GM19240 (cell line): ENCODE data around the gene TCP11L2.
"Not testable (repeated sequence)": the region's sequence is repeated elsewhere in the genome, so short reads cannot be mapped to it uniquely, and the experiment has no call there.

Source experiments
- DNase-seq: peaks from one replicate; pipeline ENCODE4 v3.0.0; 2011; ENCODE audit warnings: low spot score; ENCODE audit not compliant: insufficient read length

Gene TCP11L2

DNA sequence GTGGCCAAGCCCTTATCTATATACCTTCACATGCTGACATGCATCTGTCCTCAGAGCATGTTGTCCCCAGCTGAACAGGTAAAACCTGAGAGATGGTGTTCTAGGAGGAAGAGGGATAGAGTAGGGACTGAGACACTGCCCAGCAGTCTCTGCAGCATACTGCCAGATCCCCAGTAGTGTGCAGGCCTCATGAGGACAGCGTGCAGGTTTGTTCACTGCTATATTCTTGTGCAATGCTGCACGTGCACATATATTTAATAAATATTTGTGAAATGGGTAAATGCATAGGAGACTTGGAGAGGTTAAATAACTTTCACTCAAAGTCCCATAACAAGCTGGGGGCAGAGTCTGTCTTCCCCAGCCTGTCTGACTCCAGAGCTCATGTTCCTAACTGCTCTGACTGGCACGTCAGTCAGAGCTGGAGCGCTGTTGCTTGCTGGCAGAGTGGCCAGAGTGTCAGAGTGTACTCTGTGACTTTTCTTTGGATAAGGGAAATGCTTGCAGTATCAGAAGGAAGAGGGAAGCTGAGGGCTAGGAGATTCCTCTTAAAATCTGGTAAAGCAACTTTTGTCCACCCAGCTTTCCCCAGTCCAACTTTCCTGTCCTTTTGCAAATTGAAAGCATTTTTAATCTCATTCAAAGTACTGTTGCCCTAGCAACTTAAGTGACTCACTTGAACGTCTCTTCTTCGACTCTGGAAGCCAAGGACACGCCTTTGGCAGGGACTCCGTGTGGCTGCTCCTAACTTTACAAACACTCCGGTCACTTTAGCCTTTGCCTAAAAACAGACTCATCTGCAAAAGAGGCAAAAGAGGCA lies 40.1 kb downstream of the TCP11L2 start:
- DNase-seq = no peak

DNA sequence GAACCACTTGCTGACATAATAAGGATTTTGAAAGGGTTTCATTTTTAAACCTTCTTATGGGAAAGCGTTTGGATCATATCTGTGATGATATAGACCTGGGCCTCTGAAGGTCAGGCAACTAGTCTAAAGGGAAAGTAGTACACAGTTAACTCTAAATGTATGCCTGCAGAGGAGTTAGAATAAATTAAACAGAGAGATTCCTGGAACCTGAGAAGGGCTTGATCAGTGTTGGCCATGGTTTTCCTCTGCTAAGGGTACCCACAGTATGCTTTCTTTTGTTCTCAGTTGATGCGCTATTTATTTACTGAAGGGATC lies 40.6 kb downstream of the TCP11L2 start:
- no peak for DNase-seq

DNA sequence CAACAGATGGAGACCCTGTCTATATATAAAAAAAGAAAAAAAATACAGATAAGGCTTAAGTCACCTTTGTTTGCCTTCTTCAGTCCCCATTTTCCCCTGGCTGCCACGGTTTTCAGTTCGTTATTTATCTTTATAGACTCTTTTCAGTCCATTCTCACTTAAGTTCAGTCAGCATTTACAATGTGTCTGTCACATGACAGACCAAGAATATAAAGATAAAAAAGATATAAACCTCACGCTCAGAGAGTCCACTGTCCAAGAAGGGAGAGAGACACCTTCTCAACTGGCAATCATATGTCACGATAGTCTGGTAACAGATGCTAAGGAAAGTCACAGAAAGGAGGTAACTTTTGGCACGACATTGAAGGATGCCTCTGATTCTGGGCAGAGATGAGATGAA lies 41.6 kb downstream of the TCP11L2 start:
- no peak for DNase-seq

DNA sequence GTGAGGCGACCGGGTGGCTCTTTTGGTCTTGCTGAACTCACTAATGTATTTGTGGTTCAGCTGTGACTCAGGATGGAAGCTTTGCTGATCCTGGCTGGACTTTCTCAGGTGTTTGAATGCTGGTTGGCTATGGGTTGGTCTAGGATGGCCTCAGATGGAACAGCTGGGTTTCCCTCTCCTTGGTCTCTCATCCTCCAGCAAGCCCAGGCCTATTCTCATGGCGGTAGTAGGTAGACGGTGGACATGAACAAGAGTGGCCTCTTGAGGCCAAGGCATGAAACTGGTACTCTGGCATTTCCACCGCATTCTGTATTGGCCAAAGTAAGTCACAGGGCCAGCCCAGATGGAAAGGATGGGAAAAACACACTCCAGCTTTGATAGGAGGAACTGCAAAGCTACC lies 43.2 kb downstream of the TCP11L2 start:
- DNase-seq = no peak

DNA sequence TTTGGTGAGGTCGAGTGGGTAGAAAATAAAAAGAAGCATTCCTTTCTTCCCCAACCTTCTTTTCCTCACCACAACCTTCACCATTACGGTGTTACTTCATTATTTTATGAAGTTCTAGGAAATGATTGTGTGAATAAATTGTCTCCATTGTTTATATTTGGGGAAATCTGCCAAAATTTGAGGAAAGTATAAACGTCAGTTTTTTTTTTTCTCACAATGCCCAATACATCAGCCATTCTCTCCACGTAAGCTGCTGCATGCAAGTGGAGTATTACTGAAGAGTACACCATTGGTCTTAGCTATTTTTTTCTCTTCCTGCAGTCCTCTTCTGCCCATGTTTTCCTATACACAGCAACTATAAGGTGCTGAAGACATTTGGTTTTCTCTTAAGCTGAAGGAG lies 45.9 kb downstream of the TCP11L2 start:
- no peak for DNase-seq

DNA sequence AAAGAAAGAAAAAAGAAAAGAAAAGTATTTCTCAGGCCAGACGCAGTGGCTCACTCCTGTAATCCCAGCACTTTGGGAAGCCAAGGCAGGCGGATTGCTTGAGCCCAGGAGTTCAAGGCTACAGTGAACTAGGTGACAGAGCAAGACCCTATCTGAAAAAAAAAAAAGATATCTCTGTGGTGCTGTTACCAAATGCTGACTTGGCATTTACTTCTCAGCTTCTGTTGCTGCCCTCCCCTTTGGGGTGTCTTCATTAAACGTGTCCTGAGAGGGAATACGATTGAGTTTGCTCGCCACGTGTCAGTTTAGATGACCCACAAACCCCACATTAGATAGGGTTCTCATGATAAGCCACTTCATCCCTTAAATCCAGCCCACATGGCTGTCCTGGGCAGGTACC lies 50.6 kb downstream of the TCP11L2 start:
- DNase-seq = no peak

DNA sequence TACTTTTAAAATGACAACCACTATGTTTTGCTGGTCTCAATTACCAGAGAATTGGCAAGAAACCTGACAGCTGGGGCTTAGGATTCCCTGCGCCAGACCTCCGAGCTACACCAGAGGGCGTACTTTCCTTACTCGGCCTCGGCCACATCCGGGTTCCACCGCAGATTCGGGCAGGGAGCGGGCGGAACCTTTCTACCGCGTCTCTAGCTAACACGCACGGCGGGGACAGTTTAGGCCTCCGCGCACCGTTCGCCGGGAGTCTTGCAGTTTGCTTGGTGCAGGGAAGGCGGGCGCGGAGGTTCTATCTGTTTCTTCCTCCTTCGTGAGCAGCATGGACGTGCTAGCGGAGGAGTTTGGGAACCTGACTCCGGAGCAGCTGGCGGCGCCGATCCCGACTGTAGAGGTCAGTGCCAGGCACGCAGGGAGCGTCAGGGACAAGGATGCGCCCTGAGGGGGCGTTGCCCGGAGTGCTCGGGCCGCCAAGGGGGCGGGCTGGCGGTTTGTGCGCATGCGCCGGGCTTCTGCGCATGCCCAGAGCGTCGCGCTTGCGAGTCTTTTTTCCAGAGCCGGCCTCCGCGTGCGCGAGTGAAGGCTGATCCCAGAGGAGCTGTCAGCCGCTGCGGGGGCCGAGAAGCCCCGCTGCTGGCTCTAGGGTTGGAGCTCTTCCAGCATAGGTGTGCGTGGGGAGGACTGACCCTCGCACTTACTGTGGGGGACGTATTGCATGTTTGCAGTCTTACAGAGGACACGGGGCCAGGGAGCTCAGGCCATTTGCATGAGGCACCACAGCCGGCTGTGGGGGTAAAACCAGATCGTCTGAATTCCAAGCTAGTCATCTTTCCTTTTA lies 55.2 kb downstream of the TCP11L2 start, which contains the start of gene POLR3B:
TSS of gene POLR3B (plus strand) at position 200 of the 847 bp plus-strand sequence. CDS start at position 332, 132 bp downstream.
- DNase-seq = peak; percentile 86

DNA sequence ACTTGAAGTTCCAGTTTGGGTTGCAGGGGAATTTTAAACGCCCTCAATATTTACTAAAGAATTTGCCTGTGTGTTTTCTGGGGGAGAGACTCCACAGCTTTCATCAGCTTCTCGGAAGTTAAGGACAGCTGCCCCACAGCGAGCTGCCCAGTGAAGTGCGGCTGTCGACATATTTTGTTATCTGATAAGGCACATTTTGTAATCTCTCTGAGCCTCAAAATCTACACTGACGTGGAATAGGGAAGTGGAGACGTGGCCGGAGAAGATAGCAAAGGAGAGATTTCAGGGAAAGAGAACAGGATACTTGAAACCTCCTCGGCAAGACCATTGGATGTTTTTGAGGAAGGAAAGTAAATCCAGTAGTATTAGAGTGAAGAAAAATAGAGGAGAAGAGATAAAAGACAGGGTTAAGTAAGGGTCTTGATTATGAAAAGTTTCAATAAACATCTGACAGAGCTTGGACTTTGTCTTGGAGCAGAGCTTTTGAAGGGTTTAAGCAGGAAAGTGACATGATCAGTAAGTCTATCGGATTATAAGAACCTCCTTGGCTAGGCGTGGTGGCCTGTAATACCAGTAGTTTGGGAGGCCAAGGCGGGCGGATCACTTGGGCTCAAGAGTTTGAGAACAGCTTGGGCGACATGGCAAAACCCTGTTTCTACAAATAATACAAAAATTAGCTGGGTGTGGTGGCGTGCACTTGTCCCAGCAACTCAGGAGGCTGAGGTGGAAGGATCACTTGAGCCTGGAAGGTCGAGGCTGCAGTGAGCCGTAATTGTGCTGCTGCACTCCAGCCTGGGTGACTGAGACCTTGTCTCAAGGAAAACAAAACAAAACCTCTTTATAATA lies 56.1 kb downstream of the TCP11L2 start:
- no peak for DNase-seq

DNA sequence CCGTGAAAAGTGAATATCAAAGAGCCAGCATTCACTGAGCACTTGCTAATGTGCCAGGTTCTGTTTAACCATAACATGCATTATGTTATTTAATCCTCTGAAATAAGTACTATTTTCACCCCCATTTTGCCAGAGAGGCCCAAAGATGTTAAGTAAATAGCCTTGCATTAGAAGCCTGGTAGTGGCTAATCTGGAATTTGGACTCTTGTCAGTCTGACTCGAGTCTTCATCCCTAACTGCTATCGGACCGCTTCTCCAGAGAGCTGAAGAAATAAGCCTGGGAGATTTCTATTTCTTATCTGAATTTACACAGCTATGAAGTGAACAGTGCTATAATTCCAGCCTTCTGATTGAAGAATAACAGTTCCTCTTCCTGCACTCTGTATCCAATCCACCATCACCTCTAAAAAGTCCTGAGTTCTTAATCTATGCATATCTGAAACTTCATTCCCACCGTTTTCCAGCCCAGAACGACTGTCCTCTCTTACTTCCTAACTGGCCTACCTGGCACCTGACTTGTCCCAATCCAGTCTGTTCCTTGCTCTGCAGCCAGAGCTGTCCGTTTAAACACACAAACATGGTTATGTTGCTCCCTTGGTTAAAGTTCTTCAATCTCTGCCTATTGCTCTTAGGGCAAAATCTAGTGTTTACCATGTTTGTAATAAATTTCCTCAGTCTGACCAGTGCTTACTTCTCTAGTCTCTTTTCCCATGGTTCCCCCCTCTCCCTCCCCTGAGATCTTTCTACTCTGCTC lies 57.3 kb downstream of the TCP11L2 start:
- no peak for DNase-seq

DNA sequence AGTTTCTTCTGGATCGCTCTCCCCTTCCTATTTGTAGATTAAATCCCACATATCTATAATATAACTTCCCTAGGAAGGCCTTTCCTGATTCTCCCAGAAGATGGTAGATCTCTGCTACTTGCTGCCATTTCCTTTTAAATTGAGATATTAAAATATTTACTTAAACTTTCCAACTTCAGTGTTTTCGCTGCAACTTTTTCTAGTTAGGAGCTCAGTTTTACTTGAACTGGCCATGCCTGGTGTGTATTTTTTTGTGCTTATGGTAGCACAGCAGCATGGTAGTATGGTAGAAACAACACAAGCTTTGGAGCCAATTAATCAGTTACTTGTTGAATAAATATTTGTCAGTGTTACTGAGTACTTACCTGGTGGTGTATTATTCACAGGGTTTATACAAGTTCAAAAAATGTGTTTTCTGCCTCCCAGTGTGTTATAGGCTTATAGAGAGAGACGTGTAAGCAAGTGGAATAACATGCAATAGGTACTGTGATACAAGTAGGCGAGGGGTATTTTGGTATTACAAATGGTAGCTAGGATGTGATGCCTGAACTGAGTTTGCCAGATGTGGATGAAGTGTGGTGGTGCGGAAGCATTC lies 58.0 kb downstream of the TCP11L2 start:
- DNase-seq = no peak

DNA sequence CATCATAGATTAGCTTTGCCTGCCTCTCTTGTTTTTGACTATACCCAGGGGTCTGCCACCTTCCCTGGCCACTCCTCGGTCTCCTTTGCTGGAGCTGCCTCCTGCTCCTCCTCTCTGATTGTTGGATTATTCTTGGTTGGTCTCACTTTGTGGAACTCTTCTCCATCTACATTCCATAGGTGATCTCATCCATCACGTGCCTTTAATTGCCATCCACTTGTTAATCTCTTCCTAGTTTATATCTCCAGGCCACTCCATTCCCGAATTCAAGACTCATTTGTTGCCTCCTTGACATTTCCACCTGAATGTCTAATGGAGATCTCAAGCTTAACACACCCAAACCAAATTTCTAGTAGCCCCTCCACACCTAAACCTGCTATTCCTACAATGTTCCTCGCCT lies 60.4 kb downstream of the TCP11L2 start:
- DNase-seq = no peak

DNA sequence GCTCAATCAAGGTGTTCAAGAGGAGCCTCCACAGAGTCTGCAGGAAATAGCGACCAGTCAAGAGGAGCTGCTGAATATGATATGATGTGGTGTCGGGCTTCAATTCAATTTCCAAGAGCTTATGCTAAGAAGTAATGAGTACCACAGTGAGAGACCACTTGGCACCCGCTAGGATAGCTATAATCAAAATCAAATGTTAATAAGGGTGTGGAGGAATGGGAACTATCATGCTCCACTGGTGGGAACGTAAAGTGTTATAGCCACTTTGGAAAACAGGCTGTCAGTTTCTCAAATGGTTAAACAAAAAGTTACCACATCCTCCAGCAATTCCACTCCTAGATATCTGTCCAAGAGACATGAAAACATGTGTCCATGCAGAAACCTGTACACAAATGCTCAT lies 61.7 kb downstream of the TCP11L2 start:
- no peak for DNase-seq

DNA sequence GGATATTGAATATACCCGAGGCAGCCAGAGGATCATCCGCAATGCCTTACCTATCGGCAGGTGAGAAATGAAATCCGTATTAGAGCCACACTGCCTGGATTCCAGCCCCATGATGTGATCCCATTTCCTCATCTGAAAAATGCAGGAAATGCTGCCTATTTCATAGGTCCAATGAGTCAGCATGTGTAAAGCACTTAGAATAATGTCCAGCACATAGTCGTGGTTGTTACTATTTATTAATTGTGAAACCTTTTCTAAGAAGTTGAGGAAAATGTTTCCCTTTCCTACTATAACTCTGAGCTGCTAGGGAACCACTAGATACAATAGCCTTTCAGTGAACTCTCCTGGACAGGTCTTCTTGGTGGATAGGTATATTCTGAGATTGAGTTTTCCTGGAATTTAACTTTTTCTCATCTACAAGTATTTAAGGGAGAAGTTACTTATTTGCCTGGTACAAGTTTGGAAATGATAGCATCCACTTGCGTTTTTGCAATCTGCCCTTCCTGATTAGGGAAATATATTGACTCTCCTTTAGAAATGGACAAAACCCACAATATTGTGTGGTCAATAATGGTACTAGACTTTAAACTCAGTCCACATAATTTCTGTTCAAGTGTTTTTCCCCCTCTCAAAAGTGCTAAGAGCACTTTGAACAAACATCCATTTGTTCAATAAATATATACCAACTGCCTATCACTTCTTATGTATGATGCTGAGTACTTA lies 67.3 kb downstream of the TCP11L2 start:
- DNase-seq = no peak

DNA sequence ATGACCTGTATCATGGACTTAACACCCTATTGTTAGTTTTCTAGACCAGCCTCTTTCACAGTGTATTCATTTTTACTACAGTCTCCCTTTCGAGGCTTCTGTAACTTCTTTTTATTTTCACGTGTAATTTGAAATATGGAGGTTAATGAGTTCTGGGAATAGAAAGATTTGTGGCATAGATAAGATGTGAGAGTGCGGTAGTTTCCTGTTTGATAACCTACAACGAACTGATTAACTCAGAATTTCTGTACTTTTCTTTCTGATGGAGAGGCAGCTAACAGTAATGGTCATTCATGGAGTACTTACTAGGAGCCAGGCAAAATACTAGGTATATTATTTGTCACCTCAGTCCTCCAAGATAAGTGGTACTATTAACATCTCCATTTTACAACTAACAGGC lies 76.3 kb downstream of the TCP11L2 start:
- DNase-seq = no peak

DNA sequence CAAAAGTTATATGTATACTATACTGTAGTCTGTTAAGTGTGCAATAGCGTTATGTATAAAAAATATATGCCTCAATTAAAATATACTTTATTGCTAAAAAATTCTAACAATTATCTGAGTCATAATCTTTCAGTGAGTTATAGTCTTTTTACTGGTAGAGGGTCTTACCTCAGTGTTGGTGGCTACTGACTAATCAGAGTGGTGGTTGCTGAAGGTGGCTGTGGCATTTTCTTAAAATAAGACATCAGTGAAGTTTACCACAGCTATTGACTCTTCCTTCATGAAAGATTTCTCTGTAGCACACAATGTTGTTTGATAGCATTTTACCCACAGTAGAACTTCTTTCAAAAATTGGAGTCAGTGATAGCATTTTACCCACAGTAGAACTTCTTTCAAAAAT lies 78.4 kb downstream of the TCP11L2 start:
- DNase-seq = no peak

DNA sequence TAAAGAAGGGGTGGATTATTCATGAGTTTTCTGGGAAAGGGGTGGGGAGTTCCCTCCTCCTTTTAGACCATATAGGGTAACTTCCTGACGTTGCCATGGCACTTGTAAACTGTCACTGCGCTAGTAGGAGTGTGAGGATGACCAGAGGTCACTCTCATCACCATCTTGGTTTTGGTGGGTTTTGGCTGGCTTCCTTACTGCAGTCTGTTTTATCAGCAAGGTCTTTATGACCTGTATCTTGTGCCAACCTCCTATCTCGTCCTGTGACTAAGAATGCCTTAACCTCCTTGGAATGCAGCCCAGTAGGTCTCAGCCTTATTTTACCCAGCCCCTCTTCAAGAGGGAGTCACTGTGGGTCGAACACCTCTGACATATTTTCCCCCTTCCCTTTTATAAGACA lies 79.3 kb downstream of the TCP11L2 start:
- not testable (repeated sequence) for DNase-seq

DNA sequence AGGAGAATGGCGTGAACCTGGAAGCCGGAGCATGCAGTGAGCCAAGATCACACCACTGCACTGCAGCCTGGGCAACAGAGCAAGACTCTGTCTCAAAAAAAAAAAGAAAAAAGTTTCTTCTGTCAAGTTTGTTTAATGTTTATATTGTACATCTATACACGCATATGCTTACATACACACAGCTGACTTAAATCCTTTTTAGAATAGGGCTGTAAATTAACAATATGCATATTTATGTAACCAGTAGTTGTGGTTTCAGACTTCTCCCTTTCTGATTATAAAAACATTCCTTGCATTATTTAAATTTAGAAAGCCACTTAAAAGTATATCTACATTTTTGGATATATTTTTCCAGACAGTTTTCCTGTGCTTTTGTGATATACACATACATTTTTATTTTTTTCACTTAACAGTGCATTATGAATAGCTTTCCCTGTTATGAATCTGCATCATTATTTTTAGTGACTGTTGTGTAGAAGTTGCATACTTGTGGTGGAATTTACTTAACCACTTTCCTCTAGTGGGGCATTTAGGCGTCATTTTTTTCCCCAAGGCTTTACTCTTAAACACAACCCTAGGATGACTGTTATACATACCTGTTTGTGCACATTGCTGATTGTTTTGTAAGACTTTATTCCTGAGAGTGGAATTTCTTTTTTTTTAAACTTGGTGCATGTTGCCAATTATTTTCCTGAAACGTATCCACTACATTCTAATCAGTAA lies 84.4 kb downstream of the TCP11L2 start:
- no peak for DNase-seq

DNA sequence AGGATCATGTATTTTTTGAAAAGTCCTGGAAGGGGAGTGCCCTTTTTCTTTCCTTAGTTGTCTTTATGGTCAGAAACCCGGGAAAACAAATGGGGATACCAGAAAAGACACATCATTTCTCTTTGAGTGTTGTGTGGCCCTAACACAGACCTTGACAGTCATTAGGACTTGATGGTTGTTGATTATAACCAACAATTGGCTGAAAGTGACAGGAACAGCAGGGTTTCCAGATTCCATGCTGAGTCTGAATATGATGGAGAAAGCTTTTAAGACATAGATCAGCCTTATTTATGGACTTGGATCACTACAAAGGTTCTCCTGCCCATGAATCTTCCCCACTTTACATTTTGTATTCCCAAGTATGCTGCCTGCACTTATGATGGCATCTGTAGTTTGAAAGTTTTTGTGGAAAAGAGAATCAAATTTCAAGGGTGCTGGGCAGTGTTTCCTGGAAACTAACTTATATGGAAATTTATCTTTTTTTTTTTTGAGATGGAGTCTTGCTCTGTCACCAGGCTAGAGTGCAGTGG lies 85.4 kb downstream of the TCP11L2 start:
- DNase-seq = no peak

DNA sequence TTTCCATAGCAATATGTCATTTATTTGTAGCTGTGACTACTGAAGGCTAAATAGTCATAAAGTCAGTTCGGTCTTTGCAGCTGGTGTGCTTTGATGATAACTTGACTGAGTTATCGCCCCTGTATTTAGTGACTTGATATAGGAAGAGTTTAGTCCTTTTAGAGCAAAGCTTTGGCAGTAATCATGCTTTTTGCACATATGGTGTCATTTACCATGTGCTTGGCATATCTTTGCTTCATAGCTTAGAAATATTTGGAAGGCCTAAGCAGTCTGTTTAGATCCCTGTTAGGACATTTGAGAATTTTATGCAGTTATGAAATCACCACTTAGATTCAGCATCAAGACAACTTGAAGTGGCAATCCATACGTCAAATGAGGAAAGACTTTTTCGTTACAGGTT lies 86.6 kb downstream of the TCP11L2 start:
- no peak for DNase-seq
